ENCODE results near the gene BTBD19. TPM values are rescaled to one million over a fixed set of nuclear protein-coding genes. Genes with fewer than 3 reads are reported as not detected.
"Not testable (repeated sequence)": the region's sequence is repeated elsewhere in the genome, so short reads cannot be mapped to it uniquely, and the experiment has no call there.

BTBD19 gene
- total RNA-seq, 1 donor from 2014 or later = 7.9 TPM

- Histone ChIP-seq H3K9me3 (no peaks in the 10 kb centered on the region), H3K4me3 (peak within 1 kb of the TSS; percentile 31 to 36), H3K36me3 (peaks cover 4 to 36% of the 10 kb centered on the region in 2 donors), H3K4me1 (peaks cover 87% of the 10 kb centered on the region), H3K27ac (peak within 1 kb of the TSS; percentile 100), H3K27me3 (no peaks in the 10 kb centered on the region)
- no peak for DNase-seq (ENCODE audit: extremely low spot score in 2 of 2)
- TF ChIP-seq, protein P1, sequence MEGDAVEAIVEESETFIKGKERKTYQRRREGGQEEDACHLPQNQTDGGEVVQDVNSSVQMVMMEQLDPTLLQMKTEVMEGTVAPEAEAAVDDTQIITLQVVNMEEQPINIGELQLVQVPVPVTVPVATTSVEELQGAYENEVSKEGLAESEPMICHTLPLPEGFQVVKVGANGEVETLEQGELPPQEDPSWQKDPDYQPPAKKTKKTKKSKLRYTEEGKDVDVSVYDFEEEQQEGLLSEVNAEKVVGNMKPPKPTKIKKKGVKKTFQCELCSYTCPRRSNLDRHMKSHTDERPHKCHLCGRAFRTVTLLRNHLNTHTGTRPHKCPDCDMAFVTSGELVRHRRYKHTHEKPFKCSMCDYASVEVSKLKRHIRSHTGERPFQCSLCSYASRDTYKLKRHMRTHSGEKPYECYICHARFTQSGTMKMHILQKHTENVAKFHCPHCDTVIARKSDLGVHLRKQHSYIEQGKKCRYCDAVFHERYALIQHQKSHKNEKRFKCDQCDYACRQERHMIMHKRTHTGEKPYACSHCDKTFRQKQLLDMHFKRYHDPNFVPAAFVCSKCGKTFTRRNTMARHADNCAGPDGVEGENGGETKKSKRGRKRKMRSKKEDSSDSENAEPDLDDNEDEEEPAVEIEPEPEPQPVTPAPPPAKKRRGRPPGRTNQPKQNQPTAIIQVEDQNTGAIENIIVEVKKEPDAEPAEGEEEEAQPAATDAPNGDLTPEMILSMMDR (IDR thresholded peaks at IDR 0.05) = no peak
- no peak for TF ChIP-seq POLR2AphosphoS5 (IDR thresholded peaks at IDR 0.05; ENCODE audit: insufficient read depth in 1 of 2, low read depth in 1 of 2)
- TF ChIP-seq POLR2A (IDR thresholded peaks at IDR 0.05) = no peak
- intact Hi-C loops (cut with DNase I) = no loop called here
Measured at GRCh38 chr1:44806704-44807363, 1.5 kb upstream of the BTBD19 start, which contains the start of gene DYNLT4. DYNLT4 (minus strand) TSS chr1:44807351; CDS start chr1:44806668, 683 bp downstream.

- no peaks in the 10 kb centered on the region for H3K9me3 ChIP-seq
- peak overlapping the region; percentile 100 for H3K27ac ChIP-seq
- peaks cover 87% of the 10 kb centered on the region for H3K4me1 ChIP-seq
- peak; percentile 90 for TF ChIP-seq POLR2AphosphoS5 (IDR thresholded peaks at IDR 0.05; ENCODE audit: insufficient read depth in 1 of 2, low read depth in 1 of 2)
- TF ChIP-seq POLR2A (IDR thresholded peaks at IDR 0.05) = no peak
- TF ChIP-seq, protein P1 (IDR thresholded peaks at IDR 0.05) = no peak
- intact Hi-C loops (cut with DNase I) = no loop called here
- no peaks in the 10 kb centered on the region for H3K27me3 ChIP-seq
- peak in 1 of 2 donors; percentile 100 for DNase-seq (ENCODE audit: extremely low spot score in 2 of 2)
- peaks cover 4 to 34% of the 10 kb centered on the region in 2 donors for H3K36me3 ChIP-seq
- H3K4me3 ChIP-seq = peak overlapping the region; percentile 31 to 36
Measured at GRCh38 chr1:44807364-44808062, 810 bp upstream of the BTBD19 start.

DNA sequence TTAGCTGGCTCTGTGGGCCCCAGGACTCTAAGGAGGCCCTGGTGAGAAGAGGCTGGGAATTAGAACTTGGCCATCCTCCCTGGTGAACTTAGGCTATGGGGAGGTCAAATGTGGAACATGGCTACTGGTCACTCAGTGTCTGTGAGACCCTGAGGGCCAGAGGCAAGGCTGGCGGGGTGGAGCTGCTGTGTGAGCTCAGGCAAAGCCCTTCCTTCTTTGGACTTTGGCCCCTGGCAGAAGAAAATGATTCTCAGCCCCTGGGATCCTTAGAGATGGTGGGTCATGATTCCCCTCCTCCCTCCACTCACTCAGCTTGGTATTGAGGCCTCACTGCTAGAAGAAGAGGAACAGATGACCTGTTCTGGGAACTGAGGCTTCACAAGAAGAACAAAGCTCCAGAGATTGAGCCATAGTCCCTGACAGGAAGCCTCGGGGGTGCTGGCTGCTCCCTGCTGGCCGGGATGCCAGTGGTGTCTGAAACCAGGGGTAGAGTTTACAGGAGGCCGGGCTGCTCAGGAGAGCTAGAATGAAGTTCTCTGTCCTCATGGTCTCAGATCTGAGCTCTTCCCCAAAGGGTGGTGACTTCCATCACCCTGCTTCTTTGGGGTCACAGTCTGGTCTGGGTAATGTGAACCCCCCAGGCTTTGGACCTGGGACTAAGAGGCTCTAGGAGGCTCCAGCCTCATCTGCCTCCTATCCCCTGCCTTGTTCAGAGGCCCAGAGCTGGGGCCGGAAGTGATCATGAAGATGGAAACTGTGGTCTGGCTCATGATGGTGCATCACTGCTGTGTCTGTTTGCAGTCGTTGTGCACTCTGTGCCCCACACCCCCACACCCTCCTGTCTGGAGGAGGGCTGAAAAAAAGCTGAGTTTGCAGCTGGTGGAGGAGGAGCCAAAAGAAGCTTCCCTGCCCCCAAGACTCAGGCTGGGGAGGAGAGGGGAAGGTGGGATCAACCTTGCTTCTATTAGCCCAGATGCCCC is 905 bp downstream of the BTBD19 start:
- H3K4me1 ChIP-seq = peaks cover 87% of the 10 kb centered on the region
- H3K27ac ChIP-seq = peak overlapping the region; percentile 100
- H3K36me3 ChIP-seq = peaks cover 0 to 17% of the 10 kb centered on the region in 2 donors
- peak overlapping the region; percentile 31 to 36 for H3K4me3 ChIP-seq
- peak in 1 of 2 donors; percentile 59 for TF ChIP-seq POLR2AphosphoS5 (IDR thresholded peaks at IDR 0.05; ENCODE audit: insufficient read depth in 1 of 2, low read depth in 1 of 2)
- peak in 1 of 2 donors; percentile 24 for TF ChIP-seq POLR2A (IDR thresholded peaks at IDR 0.05)
- TF ChIP-seq, protein P1 (IDR thresholded peaks at IDR 0.05) = no peak
- H3K27me3 ChIP-seq = no peaks in the 10 kb centered on the region
- no peak for DNase-seq (ENCODE audit: extremely low spot score in 2 of 2)
- intact Hi-C loops (cut with DNase I) = no loop called here
- no peaks in the 10 kb centered on the region for H3K9me3 ChIP-seq

- H3K27ac ChIP-seq = peak overlapping the region; percentile 100
- intact Hi-C loops (cut with DNase I) = no loop called here
- no peak for TF ChIP-seq POLR2AphosphoS5 (IDR thresholded peaks at IDR 0.05; ENCODE audit: insufficient read depth in 1 of 2, low read depth in 1 of 2)
- no peak for TF ChIP-seq POLR2A (IDR thresholded peaks at IDR 0.05)
- TF ChIP-seq, protein P1 (IDR thresholded peaks at IDR 0.05) = no peak
- H3K27me3 ChIP-seq = no peaks in the 10 kb centered on the region
- DNase-seq (ENCODE audit: extremely low spot score in 2 of 2) = no peak
- no peaks in the 10 kb centered on the region for H3K9me3 ChIP-seq
- H3K4me1 ChIP-seq = peaks cover 93% of the 10 kb centered on the region
- H3K36me3 ChIP-seq = peaks cover 0 to 11% of the 10 kb centered on the region in 2 donors
- H3K4me3 ChIP-seq = peak overlapping the region; percentile 31 to 36
Measured at GRCh38 chr1:44810101-44810761, 1.9 kb downstream of the BTBD19 start.

GRCh38 chr1:44810762-44811105 is 2.4 kb downstream of the BTBD19 start:
- Histone ChIP-seq H3K4me1 (peaks cover 89% of the 10 kb centered on the region), H3K27ac (peak overlapping the region; percentile 100)
- intact Hi-C loops (cut with DNase I); H3K4me3 ChIP-seq; H3K27me3 ChIP-seq; H3K9me3 ChIP-seq; H3K36me3 ChIP-seq; DNase-seq (ENCODE audit: extremely low spot score in 2 of 2): not testable (repeated sequence)

Data from vagina (tissue), 2 donors.